ENCODE data around the gene TXLNA.

Gene TXLNA

DNA sequence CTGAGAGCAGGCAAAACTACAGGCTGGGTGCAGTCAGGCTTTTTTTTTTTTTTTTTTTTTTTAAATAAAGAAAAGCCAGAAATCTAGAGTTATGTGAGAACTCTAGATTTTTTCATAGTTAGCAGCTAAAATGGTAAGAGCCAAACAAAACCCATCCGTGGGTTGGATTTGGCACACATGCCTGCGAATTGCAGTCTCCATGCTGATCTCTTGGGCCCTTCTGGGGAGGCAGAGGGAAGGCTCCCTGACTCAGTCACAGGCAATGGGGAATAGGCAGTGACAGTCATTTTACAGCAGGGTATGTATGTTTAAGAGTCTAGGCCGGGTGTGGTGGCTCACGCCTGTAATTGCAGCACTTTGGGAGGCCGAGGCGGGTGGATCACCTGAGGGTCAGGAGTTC is 2.6 kb downstream of the TXLNA start:
- H3K36me3 ChIP-seq (ENCODE audit: control insufficient read depth, insufficient read depth, low read length), result peaks cover 38% of the 10 kb centered on the region
- no peaks in the 10 kb centered on the region for H3K9me3 ChIP-seq (ENCODE audit: control insufficient read depth, low read length)
- H3K27me3 ChIP-seq (ENCODE audit: control insufficient read depth, insufficient read depth, low read length, poor library complexity, severe bottlenecking), result no peaks in the 10 kb centered on the region
- WGBS, 2 experiments, result 96 to 97% methylated on average over 6 of the region's 6 CpGs
- H3K27ac ChIP-seq (ENCODE audit: insufficient read depth, low read depth, low read length, poor library complexity, severe bottlenecking), result no peak overlapping the region
- peaks cover 11% of the 10 kb centered on the region for H3K4me1 ChIP-seq (ENCODE audit: control insufficient read depth, insufficient read depth, low read length)
- no peak overlapping the region for H3K4me3 ChIP-seq (ENCODE audit: insufficient read depth, low read depth, low read length)

DNA sequence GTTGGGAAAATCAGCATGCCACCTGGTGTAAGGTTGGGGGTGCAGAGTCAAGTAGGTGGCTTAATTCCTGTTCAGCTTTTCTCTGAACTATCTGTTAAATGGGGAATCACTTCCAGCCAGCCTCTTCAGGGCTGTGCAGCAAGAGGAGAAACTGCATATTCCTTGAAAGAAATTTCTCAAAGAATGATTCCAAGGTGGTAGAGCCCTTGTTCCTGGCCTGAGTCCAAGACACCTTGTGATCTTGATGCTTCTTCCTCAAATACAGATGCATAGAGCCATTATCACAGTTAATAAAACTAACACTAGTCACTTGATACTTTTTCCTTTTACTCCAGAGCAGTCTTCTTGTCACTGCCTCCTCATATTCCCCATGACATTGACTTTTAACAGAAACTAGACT is 5.2 kb downstream of the TXLNA start:
- Histone ChIP-seq H3K4me3 (ENCODE audit: insufficient read depth, low read depth, low read length) (no peak overlapping the region), H3K36me3 (ENCODE audit: control insufficient read depth, insufficient read depth, low read length) (peaks cover 64% of the 10 kb centered on the region), H3K9me3 (ENCODE audit: control insufficient read depth, low read length) (no peaks in the 10 kb centered on the region), H3K4me1 (ENCODE audit: control insufficient read depth, insufficient read depth, low read length) (peaks cover 7% of the 10 kb centered on the region), H3K27ac (ENCODE audit: insufficient read depth, low read depth, low read length, poor library complexity, severe bottlenecking) (no peak overlapping the region), H3K27me3 (ENCODE audit: control insufficient read depth, insufficient read depth, low read length, poor library complexity, severe bottlenecking) (no peaks in the 10 kb centered on the region)

DNA sequence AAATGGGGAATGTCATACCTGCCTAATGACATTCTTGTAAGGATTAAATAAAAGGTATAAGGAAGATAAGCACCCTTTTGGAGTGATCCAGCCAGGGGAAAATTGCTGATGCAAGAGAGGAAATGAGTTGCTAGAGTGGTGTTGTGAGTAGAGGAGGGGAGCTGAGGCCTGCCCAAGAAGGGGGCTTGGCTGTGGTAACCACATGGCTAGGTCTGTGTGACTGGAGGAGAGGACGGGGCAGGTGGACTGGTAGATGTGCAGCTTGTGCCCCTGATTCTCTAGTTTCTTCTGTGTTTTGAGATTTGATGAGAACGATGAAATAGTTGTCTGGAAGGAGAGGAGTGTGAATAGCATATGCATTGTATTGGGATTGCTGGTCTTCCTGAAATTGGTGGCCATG is 6.6 kb downstream of the TXLNA start:
- 93 to 98% methylated on average over 2 of the region's 2 CpGs for WGBS, 2 experiments
- peaks cover 77% of the 10 kb centered on the region for H3K36me3 ChIP-seq (ENCODE audit: control insufficient read depth, insufficient read depth, low read length)

DNA sequence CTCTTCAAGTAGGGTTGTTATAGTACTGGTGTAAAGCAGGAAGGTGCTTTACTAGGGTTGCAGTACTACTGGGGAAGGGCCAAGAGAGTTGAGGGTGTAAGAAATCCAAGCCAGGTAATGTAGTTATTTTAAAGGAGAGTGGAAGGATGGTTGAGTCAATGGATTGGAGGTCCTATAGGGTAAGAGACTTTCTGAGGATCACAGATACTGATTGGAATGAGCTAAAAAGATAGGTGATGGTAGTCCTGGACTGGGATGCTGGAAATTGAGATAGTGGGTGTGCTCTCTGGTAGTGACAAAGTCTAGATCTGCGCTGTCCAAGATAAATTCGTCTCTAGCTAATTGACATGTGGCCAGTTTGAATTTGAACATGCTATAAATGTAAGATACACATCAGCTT is 7.0 kb downstream of the TXLNA start:
- H3K27me3 ChIP-seq (ENCODE audit: control insufficient read depth, insufficient read depth, low read length, poor library complexity, severe bottlenecking), result no peaks in the 10 kb centered on the region
- no peaks in the 10 kb centered on the region for H3K9me3 ChIP-seq (ENCODE audit: control insufficient read depth, low read length)
- no peak overlapping the region for H3K27ac ChIP-seq (ENCODE audit: insufficient read depth, low read depth, low read length, poor library complexity, severe bottlenecking)
- H3K4me1 ChIP-seq (ENCODE audit: control insufficient read depth, insufficient read depth, low read length), result no peaks in the 10 kb centered on the region
- H3K36me3 ChIP-seq (ENCODE audit: control insufficient read depth, insufficient read depth, low read length), result peaks cover 79% of the 10 kb centered on the region
- WGBS, 2 experiments, result 92 to 100% methylated on average over 2 of the region's 2 CpGs
- no peak overlapping the region for H3K4me3 ChIP-seq (ENCODE audit: insufficient read depth, low read depth, low read length)

More for the DNA sequence above, 6.6 kb downstream of the TXLNA start:
- Histone ChIP-seq H3K27me3 (ENCODE audit: control insufficient read depth, insufficient read depth, low read length, poor library complexity, severe bottlenecking) (no peaks in the 10 kb centered on the region), H3K4me3 (ENCODE audit: insufficient read depth, low read depth, low read length) (no peak overlapping the region), H3K4me1 (ENCODE audit: control insufficient read depth, insufficient read depth, low read length) (peaks cover 3% of the 10 kb centered on the region), H3K27ac (ENCODE audit: insufficient read depth, low read depth, low read length, poor library complexity, severe bottlenecking) (no peak overlapping the region), H3K9me3 (ENCODE audit: control insufficient read depth, low read length) (no peaks in the 10 kb centered on the region)

DNA sequence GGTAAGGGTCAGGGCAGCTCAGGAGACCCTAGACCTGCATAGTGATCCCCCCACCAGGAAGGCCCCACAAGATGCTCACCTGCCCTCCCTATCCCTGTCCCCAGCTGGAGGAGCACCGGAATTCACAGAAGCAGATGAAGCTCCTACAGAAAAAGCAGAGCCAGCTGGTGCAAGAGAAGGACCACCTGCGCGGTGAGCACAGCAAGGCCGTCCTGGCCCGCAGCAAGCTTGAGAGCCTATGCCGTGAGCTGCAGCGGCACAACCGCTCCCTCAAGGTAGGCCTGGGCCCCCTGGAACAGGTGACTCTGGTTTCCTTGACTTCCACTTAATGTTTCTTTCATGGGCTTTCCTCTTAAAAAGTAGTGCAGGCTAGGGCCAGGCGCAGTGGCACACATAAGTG is 8.4 kb downstream of the TXLNA start:
- no peak overlapping the region for H3K4me3 ChIP-seq (ENCODE audit: insufficient read depth, low read depth, low read length)
- no peak overlapping the region for H3K27ac ChIP-seq (ENCODE audit: insufficient read depth, low read depth, low read length, poor library complexity, severe bottlenecking)
- no peaks in the 10 kb centered on the region for H3K9me3 ChIP-seq (ENCODE audit: control insufficient read depth, low read length)
- H3K36me3 ChIP-seq (ENCODE audit: control insufficient read depth, insufficient read depth, low read length), result peaks cover 83% of the 10 kb centered on the region
- WGBS, 2 experiments, result 96 to 98% methylated on average over 9 of the region's 9 CpGs
- H3K27me3 ChIP-seq (ENCODE audit: control insufficient read depth, insufficient read depth, low read length, poor library complexity, severe bottlenecking), result no peaks in the 10 kb centered on the region
- no peaks in the 10 kb centered on the region for H3K4me1 ChIP-seq (ENCODE audit: control insufficient read depth, insufficient read depth, low read length)

DNA sequence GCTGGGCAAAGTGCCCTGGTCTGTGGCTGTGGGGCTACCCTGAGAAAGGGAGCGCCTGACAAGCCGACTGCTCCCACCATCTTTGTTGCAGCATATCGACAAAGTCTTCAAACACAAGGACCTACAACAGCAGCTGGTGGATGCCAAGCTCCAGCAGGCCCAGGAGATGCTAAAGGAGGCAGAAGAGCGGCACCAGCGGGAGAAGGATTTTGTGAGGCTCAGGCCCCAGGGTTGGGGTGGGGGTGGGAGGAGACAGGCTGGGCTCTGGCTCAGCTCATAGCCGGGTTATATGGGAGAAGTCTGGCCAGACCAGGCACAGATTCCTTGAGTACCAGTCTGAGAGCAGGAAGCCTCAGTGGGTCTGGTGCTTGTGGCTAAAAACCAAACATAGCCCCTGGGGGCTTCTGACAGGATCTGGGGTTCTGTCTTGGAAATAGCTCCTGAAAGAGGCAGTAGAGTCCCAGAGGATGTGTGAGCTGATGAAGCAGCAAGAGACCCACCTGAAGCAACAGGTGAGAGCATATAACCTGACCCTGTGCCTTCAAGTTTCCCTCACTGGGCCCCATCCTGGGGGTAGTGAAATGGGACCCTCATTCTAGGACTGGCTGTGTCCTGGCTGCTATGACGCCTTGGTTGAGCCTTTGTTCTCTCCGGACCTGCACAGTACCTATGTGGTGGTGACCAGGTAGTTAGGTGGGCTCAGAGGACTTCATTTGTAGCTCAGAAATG is 12.9 kb downstream of the TXLNA start:
- Histone ChIP-seq H3K27me3 (ENCODE audit: control insufficient read depth, insufficient read depth, low read length, poor library complexity, severe bottlenecking) (no peaks in the 10 kb centered on the region), H3K4me1 (ENCODE audit: control insufficient read depth, insufficient read depth, low read length) (peaks cover 2% of the 10 kb centered on the region), H3K36me3 (ENCODE audit: control insufficient read depth, insufficient read depth, low read length) (peaks cover 88% of the 10 kb centered on the region), H3K4me3 (ENCODE audit: insufficient read depth, low read depth, low read length) (no peak overlapping the region), H3K27ac (ENCODE audit: insufficient read depth, low read depth, low read length, poor library complexity, severe bottlenecking) (no peak overlapping the region), H3K9me3 (ENCODE audit: control insufficient read depth, low read length) (no peaks in the 10 kb centered on the region)
- WGBS, 2 experiments, result 95 to 97% methylated on average over 8 of the region's 8 CpGs

DNA sequence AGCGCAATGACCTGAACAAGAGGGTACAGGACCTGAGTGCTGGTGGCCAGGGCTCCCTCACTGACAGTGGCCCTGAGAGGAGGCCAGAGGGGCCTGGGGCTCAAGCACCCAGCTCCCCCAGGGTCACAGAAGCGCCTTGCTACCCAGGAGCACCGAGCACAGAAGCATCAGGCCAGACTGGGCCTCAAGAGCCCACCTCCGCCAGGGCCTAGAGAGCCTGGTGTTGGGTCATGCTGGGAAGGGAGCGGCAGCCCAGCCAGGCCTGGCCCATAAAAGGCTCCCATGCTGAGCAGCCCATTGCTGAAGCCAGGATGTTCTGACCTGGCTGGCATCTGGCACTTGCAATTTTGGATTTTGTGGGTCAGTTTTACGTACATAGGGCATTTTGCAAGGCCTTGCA is 15.5 kb downstream of the TXLNA start:
- Histone ChIP-seq H3K9me3 (ENCODE audit: control insufficient read depth, low read length) (no peaks in the 10 kb centered on the region), H3K27ac (ENCODE audit: insufficient read depth, low read depth, low read length, poor library complexity, severe bottlenecking) (no peak overlapping the region), H3K4me3 (ENCODE audit: insufficient read depth, low read depth, low read length) (no peak overlapping the region), H3K4me1 (ENCODE audit: control insufficient read depth, insufficient read depth, low read length) (peaks cover 27% of the 10 kb centered on the region), H3K36me3 (ENCODE audit: control insufficient read depth, insufficient read depth, low read length) (peaks cover 63% of the 10 kb centered on the region), H3K27me3 (ENCODE audit: control insufficient read depth, insufficient read depth, low read length, poor library complexity, severe bottlenecking) (no peaks in the 10 kb centered on the region)
- 95 to 97% methylated on average over 6 of the region's 6 CpGs for WGBS, 2 experiments

DNA sequence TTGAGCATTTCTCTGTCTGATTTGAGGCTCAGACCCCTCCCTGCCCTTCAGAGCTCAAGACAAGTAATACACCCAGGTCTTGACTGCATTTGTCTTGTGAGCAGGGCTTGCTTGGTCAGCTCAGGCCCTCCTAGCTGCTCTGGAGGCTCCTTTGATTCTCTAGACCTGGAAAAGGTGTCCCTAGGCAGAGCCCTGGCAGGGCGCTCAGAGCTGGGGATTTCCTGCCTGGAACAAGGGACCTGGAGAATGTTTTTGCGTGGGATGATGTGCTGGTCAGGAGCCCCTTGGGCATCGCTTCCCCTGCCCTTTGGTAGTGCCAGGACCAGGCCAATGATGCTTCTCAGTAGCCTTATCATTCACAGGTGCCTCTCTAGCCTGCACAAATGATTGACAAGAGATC is 16.1 kb downstream of the TXLNA start:
- peaks cover 28% of the 10 kb centered on the region for H3K4me1 ChIP-seq (ENCODE audit: control insufficient read depth, insufficient read depth, low read length)
- WGBS, 2 experiments, result 95 to 96% methylated on average over 3 of the region's 3 CpGs
- no peak overlapping the region for H3K27ac ChIP-seq (ENCODE audit: insufficient read depth, low read depth, low read length, poor library complexity, severe bottlenecking)
- no peak overlapping the region for H3K4me3 ChIP-seq (ENCODE audit: insufficient read depth, low read depth, low read length)
- H3K36me3 ChIP-seq (ENCODE audit: control insufficient read depth, insufficient read depth, low read length), result peaks cover 57% of the 10 kb centered on the region
- no peaks in the 10 kb centered on the region for H3K9me3 ChIP-seq (ENCODE audit: control insufficient read depth, low read length)
- no peaks in the 10 kb centered on the region for H3K27me3 ChIP-seq (ENCODE audit: control insufficient read depth, insufficient read depth, low read length, poor library complexity, severe bottlenecking)

DNA sequence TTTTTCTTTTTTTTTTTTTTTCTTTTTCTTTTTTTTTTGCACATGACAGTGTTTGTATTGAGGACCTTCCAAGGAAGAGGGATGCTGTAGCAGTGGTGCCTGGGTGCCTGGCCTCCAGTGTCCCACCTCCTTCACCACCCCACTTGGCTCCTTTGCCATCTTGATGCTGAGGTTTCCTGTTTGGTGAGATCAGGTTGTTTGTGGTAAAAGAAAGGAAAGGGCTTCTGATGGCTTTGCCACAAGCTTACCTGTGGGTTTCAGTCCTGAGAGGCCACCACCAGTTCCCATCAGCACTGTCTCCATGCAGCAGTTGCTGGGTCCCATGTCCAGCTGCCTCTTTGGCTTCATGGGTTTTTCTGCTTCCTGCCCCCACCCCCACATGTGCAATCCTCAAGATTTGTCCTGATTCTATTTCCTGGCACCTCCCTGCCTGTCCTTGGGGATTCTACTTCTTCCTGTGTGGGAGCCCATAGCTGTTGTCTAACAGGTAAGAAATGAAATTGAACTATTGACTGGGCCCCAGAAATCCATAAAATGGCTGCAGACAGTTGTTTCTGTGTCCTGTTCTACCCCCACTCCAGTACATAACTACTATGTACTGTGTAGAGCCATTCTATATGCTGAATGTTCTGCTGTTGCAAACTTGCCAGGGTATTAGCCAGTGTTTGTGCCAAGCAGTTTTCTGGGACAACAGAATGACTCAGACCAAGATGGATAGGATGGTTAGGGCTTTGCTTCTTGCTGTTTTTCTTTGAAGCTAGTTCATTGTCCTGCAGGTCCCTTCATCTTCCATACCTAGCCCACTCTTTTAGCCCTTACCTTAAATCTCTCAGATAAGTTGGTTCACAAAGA is 16.7 kb downstream of the TXLNA start:
- Histone ChIP-seq H3K27ac (ENCODE audit: insufficient read depth, low read depth, low read length, poor library complexity, severe bottlenecking) (no peak overlapping the region), H3K4me1 (ENCODE audit: control insufficient read depth, insufficient read depth, low read length) (peaks cover 28% of the 10 kb centered on the region), H3K4me3 (ENCODE audit: insufficient read depth, low read depth, low read length) (no peak overlapping the region), H3K36me3 (ENCODE audit: control insufficient read depth, insufficient read depth, low read length) (peaks cover 51% of the 10 kb centered on the region), H3K27me3 (ENCODE audit: control insufficient read depth, insufficient read depth, low read length, poor library complexity, severe bottlenecking) (no peaks in the 10 kb centered on the region), H3K9me3 (ENCODE audit: control insufficient read depth, low read length) (no peaks in the 10 kb centered on the region)

DNA sequence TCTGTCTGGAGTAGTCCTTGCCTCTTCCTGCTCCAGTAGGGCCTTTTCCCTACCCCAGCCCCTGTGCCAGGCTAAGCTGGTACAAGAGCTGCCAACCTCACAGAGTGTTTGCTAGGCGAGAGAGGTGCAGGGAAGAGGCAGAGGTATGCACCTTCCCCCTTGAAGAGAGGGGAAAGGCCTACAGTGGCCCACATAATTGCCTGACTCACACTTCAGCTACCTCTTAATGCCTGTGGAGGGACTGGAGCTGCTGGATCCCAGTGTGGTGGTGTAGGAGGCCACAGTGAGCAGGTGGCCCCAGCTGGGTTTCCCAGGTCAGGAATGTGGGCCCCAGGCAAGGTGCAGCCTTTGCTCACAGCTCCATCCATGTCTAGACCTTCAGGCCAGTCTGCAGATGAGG is 17.6 kb downstream of the TXLNA start:
- WGBS, 2 experiments, result 88 to 100% methylated on average over 1 of the region's 1 CpG
- H3K4me3 ChIP-seq (ENCODE audit: insufficient read depth, low read depth, low read length), result no peak overlapping the region
- peaks cover 45% of the 10 kb centered on the region for H3K36me3 ChIP-seq (ENCODE audit: control insufficient read depth, insufficient read depth, low read length)
- no peaks in the 10 kb centered on the region for H3K9me3 ChIP-seq (ENCODE audit: control insufficient read depth, low read length)
- H3K27ac ChIP-seq (ENCODE audit: insufficient read depth, low read depth, low read length, poor library complexity, severe bottlenecking), result no peak overlapping the region
- H3K4me1 ChIP-seq (ENCODE audit: control insufficient read depth, insufficient read depth, low read length), result peaks cover 33% of the 10 kb centered on the region
- H3K27me3 ChIP-seq (ENCODE audit: control insufficient read depth, insufficient read depth, low read length, poor library complexity, severe bottlenecking), result no peaks in the 10 kb centered on the region

Measured in ectodermal cell (in vitro differentiated cells).